Stimulated activated CD8-positive, alpha-beta memory T cell treated with anti-CD3 and anti-CD28 coated beads, Interleukin-12 subunit alpha, Interleukin-12 subunit beta, amount 100 ng/mL, for 4 hours (primary cell): ENCODE results near the gene SYT9.

Source experiments
- DNase-seq: peaks from one replicate; pipeline ENCODE4 v3.0.0-alpha.2; 2020; ENCODE audit warnings: low read depth

The SYT9 gene, protein sequence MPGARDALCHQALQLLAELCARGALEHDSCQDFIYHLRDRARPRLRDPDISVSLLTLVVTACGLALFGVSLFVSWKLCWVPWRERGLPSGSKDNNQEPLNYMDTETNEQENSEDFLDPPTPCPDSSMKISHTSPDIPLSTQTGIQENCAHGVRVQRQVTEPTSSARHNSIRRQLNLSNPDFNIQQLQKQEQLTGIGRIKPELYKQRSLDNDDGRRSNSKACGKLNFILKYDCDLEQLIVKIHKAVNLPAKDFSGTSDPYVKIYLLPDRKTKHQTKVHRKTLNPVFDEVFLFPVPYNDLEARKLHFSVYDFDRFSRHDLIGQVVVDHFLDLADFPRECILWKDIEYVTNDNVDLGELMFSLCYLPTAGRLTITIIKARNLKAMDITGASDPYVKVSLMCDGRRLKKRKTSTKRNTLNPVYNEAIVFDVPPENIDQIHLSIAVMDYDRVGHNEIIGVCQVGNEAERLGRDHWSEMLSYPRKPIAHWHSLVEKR

GRCh38 chr11:7251836-7252682, at the start of gene SYT9:
SYT9 (plus strand) TSS chr11:7251904; CDS start chr11:7252187, 283 bp downstream.
- DNase-seq: no peak

DNA sequence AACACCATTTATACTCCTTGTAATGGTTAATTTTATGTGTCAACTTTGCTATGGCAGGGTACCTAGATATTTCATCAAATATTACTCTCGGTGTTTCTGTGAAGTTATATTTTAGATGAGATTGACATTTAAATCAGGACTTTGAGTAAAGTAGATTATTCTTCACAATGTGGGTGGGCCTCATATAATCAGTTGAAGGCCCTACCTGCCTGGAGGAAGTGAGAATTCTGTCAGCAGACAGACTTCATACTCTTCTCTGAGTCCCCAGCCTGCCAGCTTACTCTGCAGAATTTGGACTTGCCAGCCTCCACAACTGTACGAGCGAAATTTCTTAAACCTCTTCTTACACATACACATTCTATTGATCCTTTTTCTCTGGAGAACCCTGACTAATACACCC, 49.3 kb upstream of the SYT9 start:
- DNase-seq: no peak

DNA sequence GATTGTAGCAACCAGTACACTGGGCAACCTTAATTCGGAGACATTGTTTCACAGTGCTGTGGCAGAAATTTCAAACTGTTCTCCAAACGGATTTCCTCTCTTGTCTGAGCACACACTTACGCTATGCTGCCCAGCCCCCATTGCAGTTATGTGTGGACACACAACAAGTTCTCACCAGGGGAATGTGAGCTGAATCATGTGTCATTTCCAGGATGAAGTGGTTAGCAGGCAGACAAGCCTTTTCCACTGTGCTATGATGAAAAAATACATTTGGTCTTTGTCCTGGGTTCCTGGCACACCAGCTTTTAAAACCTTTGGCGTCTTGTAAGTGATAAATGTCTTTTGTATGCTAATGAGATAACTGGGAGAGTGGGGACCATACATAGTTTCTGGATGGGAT, 46.9 kb upstream of the SYT9 start:
- DNase-seq: no peak

DNA sequence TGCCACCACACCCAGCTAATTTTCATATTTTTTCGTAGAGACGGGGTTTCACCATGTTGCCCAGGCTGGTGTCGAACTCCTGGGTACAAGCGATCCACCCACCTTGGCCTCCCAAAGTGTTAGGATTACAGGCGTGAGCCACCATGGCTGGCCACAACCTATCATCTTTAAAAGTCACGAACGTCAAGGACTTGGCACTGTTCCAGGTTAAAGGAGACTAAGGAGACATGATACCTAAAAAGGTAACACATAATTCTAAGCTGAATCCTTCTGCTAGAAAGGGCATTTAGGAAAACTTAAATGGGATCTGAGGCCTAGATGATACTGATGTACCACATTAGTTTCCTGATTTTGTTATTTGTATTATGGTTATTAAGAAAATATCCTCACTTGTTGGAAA, 43.3 kb upstream of the SYT9 start:
- no peak for DNase-seq

GRCh38 chr11:7219491-7219890, 32.2 kb upstream of the SYT9 start:
- no peak for DNase-seq

- no peak for DNase-seq
Observed at GRCh38 chr11:7220636-7221035, 31.1 kb upstream of the SYT9 start.

DNA sequence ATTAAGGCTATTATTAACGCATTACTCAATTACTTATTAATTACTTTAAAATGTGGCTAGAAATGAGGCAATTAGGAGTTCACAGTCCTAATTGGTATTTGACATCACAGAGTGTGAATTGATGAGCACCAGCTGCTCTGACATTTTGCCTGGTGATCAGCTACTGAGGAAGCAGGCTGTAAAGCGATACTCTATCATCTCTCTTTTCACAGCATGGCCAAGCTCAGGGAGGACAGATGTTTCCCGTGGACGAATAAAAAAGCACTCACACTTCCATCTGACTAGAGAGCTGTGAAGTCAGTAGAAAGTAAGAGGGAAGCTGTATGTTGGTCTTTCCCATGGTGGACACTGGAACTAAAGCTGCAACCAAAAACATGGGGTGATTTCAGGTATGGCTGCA, 29.1 kb upstream of the SYT9 start:
- no peak for DNase-seq

DNA sequence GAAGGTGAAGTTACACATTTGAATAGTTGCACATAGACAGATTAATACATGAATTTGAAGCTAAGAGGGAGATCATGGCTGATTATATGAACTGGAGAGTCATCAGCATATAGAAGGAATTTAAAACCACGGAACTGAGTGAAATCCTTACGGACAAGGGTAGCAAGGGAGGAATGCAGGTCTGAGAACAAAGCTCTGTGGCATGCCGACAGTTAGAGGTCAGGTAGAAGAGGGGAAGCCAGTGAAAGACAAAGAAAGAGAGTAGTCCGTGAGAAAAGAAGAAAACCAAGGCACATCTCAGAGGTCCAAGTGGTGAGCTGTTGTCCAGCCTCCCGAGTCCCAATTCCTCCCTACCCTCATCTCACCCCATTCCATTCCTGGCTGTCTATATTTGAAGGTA, 11.8 kb upstream of the SYT9 start:
- no peak for DNase-seq

GRCh38 chr11:7245341-7245740, 6.4 kb upstream of the SYT9 start:
- DNase-seq: no peak

GRCh38 chr11:7246179-7246578, 5.5 kb upstream of the SYT9 start:
- no peak for DNase-seq

DNA sequence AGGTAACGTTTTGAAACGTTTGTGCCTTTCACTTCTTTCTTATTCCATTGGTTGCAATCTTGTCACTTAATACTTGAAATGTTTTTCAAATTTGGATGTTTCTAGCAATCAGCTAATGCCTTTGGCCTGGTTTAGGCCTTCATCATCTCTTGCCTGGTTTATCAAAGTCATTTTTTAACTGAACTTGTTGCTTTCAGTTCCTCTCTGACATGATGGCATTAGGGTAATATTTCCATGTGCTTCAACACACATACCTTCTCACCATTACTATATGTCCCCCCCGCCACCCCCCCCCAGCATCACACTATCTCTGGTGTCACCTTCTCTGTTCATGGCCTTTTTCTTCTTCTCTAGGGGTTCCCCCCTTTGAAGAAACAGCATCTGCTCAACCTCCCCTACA, 1.5 kb upstream of the SYT9 start:
- no peak for DNase-seq

GRCh38 chr11:7251487-7251835, 243 bp upstream of the SYT9 start:
- DNase-seq: no peak

DNA sequence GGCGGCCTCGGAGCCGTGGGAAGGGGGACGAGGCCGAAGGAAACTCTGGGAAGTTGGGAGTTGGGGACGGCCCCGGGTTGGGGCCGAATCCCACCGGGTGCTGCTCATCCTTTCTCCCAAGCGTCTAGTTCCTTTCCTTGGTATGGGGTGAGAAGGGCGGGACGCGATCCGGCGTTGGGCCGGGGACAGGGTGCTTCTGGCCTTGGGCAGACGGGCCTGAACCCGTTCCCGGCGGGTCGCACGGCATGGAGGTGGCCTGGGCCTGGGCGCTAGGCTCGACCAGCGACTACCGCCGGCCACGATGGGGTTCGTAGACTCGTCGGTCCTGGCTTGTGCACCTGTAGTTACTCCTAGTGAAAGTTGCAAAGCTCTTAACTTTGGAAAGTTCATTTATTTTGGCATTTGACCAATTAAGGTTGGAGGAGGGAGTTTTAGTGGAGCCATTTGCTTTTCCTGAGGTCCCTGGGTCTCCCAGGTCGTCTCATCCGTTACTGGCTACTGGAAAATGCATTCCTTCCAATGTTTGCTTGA, 1.0 kb downstream of the SYT9 start:
- no peak for DNase-seq

DNA sequence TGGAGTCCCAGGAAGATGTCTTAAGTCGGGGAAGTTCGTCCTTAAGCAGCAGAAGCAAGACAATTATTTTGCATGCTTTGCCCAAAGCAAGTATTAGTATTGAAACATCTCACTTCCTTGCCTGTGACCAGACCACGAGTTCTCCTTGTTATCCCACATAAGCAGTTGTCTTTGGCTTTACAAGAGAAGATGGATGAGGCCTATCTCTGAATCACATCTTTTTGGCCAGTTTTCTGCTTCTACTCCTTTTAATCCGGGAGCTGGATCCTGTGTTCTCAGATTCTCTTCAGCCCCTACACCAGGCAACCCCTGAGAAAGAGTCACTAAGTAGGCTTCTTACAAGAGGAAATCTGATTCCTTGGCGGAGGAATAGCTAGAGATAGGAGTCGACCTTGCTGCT, 2.1 kb downstream of the SYT9 start:
- DNase-seq: no peak

- no peak for DNase-seq
Observed at GRCh38 chr11:7254731-7255291, 3.1 kb downstream of the SYT9 start.

GRCh38 chr11:7256943-7257342, 5.2 kb downstream of the SYT9 start:
- no peak for DNase-seq

- DNase-seq: no peak
Observed at GRCh38 chr11:7257724-7258123, 6.0 kb downstream of the SYT9 start.

DNA sequence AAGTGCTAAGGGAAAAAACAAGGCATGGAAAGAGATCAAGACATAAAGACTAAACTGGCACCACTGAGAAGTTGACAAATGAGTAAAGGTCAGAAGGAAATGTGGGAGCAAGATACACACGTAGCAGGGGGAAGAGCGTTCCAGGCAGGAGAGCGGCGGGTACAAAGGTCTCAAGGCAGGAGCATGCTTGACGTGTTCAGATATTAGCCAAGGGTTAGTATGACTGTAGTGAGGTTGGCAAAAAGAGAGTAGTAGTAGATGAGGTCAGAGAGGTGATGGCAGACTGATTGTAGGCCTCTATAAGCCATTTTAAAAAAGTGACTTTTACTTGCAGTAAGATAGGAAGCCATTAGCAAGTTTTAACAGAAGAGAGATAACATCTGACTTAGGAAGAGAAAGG, 9.9 kb downstream of the SYT9 start:
- no peak for DNase-seq

DNA sequence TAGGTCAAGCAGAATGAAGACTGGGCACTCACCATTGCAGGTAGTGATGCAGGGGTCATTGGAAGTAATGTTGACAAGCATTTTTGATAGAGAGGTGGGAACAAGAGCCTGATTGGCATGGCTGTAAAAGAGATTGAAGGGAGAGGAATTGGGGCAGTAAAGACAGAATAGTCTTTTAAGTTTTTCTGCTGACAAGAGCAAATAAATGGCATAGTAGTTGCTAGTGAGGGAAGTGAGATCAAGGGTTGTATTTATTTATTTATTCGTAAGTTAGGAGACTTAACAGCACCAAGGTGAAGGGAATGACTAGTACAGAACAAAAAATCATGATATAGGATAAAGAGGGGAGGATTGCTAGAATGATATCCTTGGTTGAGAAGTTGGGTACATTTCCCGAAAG, 11.0 kb downstream of the SYT9 start:
- no peak for DNase-seq

DNA sequence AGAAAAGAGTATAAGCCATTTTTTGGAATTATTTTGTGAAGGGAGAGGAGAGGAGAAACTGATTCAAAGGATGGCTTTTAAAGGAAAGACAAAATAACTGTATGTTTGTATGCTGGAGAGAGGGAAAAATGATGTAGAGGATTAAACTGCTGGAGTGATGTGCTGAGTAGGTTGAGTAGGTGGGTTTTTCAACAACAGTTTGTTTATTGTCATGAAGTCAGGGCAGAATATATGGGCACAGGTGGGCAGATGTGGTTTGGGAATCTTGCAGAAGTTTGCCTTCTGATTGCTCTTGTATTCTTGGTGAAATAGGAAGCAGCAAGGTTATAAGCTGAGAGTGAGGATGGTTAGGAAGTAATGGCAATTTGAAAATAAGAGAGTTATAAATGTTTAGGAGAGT, 12.1 kb downstream of the SYT9 start:
- no peak for DNase-seq

- DNase-seq: no peak
Observed at GRCh38 chr11:7268758-7269157, 17.1 kb downstream of the SYT9 start.

DNA sequence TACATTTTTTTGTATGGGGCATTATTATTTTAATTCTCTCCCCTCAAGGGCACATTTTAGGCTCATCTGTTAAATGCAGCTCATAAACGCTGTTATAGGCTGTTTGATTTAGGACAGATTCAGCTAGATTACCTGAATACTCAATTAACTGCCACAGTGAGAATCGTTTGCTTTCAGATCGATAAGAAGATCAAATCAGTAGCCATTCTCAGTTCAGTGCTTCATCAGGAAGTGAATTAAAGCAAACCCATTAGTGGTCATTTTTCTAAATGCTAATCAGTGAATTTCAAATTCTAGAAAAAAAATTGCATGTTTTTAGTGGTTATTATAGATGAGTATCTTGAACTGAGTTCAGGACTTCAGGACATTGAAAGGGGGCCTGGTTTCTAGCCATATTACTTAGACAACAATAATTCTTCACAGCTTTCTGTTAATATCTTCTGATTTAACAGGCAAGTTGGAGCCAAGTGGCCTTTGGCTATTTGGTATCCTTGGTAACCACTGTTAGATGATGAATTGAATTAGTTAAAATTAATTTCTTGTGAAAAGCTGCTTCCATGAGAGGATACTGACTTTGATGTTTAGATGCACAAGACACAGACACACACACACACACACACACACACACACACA, 18.6 kb downstream of the SYT9 start:
- no peak for DNase-seq
